Activated CD4-positive, alpha-beta T cell treated with anti-CD3 and anti-CD28 coated beads, Interleukin-10, Interleukin-2, amounts not matched to agents 100 ng/mL and 50 ng/mL, durations not matched to agents 16 hours and 8 hours (primary cell): Measurements from ENCODE around the gene COQ8B.

Experiments used
- DNase-seq: peaks from one replicate; pipeline ENCODE4 v3.0.0-alpha.2; 2020

COQ8B gene

GRCh38 chr19:40690050-40690692, 26.5 kb downstream of the COQ8B start, which contains the start of gene NUMBL:
Gene NUMBL (minus strand): TSS chr19:40690651. CDS start chr19:40690483, 168 bp downstream.
- DNase-seq: no peak

DNA sequence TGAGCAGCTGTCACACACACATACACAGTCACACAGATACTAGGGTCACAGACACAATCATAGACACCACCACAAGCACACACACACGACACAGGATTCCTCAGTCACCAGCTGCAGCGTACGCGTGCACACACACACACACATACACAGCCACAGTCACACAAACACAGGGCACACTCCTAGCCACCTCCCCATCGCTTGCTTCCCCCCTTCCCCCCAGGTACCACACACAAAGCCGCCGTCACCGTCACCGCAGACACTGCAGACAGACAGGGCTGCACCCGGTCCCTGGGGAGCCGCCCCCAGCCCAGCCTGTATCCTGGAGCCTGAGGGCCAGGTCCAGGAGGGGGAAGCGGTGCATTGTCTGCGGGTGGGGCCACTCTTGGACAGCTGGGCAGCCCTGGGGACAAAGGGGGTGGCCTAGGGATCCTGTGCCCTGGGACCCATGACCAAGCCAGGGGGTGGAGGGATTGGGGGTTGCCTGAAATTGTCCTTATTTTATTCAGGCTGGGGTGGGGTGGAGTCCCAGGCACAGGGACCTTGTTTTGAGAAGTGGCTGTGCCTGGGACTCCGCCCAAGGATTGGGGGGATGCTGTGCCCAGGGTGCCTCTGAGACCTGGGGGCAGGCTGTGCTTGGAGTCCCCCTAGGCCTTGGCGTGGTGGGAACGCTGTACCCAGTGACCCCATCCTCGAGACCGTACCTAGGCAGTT, 27.2 kb downstream of the COQ8B start:
- DNase-seq: no peak

DNA sequence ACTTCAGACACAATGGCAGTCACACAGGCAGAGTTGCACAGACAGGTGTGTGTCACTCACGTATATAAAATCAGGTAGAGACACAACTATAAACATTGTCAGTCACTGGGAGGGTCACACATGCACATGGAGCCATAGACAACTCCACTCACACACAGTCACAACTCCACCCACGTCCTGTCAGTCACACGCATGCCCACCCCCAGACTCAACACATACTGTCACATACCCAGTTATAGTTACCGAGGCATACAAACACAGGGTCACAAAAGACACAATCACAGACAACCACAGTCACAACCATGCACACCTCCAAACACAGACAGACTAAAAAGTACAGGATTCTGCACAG, 27.7 kb downstream of the COQ8B start:
- DNase-seq: no peak

DNA sequence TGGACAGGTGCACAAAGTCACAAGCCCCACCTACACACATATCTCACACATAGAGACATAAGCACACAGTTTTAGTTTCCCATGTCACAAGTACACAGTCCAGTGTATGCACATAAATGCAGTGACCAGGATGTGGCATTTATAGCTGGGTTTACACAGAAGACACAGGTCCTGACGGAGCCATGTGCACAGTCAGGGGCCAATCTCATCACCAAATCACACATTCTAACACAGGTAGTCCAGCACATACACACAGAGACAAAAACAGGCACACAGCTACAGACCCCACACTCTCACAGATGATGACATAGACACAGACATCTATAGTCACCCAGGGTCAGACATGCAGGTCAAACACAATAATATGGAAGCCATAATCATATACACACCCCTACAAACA, 28.4 kb downstream of the COQ8B start:
- DNase-seq: no peak

DNA sequence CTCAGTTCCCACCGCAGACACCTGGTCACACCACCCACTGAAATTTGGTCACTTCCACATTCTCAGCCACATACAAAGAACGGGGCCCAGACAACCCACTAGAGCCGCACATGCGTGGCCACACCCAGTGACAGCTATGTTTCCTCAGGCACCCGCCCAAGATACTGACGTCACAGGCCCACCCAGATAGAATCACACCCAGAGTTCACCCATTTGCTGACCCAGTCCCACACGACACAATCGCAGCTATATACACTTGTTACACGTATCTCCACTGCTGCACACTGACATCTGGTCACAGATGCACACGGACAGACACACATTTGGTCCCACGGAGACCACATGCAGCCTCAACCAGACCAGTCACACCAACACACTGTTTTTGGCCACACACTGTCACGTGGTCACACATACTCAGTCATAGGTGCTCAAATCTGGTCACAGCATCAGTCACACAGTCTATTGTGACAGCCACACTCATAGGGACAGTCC, 29.1 kb downstream of the COQ8B start:
- no peak for DNase-seq

DNA sequence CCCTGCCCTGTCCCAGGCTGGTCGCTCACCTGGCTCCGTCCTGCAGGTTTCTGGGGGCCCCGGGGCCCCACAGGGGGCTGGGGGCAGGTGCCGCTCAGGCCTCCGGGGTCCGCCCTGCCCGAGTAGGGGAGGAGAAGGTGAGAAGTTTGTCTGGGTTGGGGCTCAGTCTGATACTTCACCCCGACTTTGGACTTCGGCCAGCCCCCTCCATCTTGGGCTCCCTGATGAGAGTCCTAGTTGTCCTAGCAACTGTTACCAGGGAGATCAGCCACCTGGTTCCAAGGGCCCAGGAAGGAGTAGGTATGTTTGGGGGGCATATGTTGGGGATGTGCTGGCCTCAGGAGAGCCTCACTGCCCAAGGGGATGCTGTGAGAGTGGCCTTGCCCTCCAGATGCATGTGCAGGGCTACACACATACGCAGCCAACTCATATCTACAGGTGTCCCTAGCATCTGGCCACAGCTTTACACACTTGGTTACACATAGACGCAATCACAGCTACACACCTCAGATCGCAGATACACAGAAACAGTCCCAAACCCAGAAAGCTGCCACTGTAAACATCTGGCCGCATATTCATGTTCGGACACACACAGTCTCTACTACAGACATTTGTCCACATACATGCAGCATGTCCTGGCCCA, 29.7 kb downstream of the COQ8B start:
- DNase-seq: no peak

DNA sequence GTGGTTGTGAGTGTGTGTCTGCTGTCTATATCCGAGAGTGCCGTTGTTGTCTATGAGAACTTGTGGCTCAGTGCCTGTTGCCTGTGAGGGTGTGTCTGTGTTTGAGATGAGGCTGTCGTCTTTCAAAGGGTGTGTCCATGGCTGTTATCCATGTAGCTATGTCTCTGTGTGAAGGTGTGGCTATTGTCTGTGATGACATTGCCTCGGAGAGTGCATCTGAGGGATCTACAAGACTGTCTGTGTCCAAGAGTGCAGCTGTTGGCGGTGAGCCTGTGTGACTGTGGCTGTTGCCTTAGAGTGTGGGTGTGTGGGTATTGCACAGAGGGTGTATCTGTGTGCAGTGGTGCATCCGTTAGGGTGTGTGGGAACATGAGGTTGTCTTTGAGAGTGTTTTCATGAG, 31.1 kb downstream of the COQ8B start:
- no peak for DNase-seq

DNA sequence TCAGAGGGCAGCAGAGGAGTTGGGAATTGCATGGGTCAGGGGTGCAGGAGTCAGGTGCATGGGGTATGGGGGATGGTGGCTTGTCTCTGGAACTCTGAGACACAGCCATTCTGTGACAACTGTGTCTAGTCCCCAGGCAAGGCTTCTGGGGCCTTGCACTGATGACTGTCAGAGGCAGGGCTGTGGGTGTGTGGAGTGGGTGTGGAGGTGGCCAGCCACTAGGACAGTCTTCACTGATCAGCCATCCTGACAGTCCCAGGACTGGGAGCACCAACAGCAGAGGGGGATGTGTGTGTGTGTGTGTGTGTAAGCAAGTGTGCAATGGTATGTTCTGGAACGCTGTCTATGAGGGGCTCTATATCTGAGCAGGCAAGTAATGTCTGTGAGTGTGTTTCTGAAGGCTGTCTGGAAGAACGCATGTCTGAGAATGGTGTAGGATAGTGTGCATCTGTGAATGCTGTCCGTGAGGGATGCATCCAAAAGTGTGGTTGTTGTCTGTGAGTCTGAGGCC, 31.6 kb downstream of the COQ8B start:
- DNase-seq: no peak

DNA sequence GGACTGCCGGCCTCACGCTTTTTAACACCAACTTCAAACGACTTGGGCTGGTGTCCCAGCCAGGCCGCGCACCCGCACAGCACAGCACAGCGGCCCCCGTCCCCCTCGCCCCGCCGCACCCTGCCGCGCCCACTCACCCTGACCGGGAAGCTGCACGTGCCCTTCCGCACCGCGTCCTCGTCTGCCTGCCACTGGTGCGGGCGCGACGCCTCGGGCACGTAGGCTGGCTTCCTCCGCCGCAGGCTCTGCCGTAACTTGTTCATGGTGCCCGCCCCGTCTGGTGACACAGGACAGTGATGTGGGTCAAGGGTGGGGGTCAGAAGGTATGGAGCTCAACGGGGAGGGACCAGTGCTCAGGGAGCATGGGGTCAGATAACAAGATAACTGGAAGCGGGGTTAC, 32.4 kb downstream of the COQ8B start:
- no peak for DNase-seq

GRCh38 chr19:40683437-40683836, 33.2 kb downstream of the COQ8B start:
- no peak for DNase-seq

DNA sequence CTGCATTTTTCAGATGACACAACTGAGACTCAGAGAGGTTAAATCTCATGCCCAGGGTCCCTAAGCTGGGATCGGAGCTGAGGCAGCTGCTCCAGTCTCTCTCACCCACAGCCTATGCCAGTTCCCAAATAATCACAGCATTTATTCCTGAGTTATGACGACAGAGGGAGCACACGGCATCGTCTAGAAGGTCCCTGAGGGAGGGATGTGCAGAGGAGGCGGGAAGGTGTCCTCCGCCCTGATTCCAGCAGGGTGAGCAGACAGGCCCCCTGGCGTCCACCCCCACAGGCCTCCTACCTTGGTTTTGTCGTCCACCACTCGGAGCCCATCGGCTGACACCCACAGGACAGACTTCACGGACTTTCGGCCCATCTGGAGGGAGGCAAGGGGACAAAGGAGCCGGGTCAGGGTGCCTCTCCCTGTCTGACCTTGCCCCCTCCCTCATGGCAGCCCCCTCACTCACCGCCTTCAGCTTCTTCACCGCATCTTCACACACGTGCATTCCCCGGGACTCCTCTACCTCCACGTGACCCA, 34.2 kb downstream of the COQ8B start:
- no peak for DNase-seq

DNA sequence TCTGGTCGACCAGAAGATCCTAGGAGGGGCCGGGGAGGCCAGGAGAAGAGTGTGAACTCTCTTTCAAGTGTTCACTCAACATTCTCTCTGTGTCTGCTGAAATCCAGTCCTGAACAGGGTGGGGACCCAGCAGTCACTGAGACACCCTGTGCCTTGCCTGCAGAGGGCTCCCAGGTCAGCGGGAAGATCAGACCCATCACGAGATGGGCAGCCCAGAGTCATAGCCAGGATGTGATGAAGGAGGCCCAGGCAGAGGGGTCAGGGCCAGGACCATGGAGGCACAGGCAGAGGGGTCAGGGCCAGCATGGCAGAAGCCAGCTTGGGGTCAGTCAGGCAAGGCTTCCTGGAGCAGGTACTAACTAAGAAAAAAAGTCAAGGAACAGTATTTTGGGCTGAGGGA, 35.6 kb downstream of the COQ8B start:
- no peak for DNase-seq

DNA sequence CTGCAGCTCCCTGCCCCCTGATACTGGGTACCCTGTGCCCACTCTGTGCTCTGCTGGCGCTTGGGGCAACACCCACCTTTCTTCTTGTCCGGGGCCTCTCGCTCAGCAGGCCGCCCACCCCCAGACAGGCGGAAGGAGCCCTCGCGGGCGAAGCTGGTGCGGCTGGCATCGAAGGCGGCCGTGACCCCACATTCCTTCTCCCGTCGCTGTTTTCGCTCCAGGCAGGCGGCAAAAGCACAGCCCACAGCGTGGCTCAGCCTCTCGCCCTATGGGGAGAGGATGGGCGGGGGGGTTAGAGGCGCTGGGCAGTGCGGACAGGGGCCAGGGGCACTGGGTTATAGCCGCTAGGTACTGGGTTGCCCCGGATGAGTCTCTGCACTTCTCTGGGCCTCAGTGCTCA, 39.5 kb downstream of the COQ8B start:
- DNase-seq: no peak

GRCh38 chr19:40674291-40674690, 42.4 kb downstream of the COQ8B start:
- DNase-seq: no peak

DNA sequence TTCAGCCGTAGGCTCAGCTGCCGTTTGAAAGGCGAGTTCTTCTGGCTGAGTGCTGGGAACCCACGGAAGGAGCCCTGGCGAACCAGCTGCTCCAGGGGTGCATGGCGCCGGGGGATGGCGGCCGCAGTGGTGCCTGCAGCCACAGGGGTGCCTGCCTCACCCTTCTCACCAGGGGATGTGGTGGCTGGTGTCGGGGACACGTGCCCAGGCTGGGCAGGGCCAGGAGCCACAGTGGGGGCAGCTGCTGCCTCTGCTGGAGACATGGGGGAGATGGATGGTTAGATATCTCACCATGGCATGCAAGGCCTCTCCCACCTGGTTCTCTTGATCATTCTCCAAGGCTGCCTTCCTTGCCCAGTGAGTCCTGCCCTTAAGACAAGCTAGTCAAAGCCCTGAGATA, 43.3 kb downstream of the COQ8B start:
- no peak for DNase-seq

GRCh38 chr19:40672573-40673299, 44.0 kb downstream of the COQ8B start:
- no peak for DNase-seq

DNA sequence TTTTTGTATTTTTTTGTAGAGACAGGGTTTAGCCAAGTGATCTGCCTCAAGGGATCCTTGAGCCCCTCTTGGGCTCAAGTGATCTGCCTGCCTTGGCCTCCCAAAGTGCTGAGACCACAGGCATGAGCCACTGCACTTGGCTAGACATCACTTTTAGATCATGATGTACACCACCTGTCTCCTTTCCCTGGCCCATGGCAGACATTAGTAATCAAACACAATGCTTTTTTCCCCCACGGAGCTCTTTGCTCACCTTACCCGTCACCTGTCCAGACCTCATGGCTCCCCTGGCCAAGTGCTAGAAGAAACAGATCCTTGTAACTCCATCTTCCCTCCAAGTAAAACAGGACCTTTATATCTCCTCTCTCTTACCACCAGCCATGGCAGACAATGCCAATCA, 44.6 kb downstream of the COQ8B start:
- no peak for DNase-seq

DNA sequence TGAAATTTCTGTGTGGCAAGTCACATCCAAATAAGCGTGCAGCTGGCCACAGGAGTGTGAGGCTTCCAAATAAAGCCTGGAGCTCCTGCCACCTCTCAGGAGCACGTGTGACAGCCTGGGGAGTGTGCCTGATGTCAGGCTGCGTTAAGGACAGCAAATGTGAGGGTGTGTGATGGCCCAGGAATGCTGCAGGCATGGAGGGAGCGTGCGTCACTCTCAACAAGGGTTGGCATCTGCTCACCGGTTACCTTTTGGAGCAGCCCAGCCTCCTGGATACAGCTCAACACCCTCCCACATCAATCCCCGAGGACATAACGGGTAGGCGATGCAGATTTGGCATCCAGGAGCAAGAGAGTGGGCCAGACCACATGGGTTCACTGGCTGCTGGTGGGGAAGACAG, 45.3 kb downstream of the COQ8B start:
- DNase-seq: no peak

- no peak for DNase-seq
These were observed 47.6 kb downstream of the COQ8B start for GRCh38 chr19:40668991-40669614.

DNA sequence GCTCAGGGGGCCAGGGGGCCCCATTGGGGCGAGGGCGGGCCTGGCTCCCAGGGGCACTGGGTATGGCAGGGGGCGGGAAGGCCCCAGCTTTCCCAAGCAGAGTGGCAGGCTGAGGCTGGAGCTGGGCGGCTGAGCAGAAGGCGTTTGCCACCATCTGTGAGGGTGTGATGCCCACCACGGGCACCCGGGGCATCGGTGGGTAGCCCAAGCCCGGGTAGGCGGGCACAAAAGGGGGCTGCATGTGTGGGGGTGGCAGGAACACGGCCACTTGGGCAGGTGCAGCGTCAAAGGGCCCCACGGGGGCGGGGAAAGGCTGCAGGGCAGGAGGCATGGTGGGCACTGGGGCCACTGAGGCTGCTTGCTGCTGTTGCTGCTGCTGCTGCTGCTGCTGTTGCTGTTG, 49.1 kb downstream of the COQ8B start:
- no peak for DNase-seq

DNA sequence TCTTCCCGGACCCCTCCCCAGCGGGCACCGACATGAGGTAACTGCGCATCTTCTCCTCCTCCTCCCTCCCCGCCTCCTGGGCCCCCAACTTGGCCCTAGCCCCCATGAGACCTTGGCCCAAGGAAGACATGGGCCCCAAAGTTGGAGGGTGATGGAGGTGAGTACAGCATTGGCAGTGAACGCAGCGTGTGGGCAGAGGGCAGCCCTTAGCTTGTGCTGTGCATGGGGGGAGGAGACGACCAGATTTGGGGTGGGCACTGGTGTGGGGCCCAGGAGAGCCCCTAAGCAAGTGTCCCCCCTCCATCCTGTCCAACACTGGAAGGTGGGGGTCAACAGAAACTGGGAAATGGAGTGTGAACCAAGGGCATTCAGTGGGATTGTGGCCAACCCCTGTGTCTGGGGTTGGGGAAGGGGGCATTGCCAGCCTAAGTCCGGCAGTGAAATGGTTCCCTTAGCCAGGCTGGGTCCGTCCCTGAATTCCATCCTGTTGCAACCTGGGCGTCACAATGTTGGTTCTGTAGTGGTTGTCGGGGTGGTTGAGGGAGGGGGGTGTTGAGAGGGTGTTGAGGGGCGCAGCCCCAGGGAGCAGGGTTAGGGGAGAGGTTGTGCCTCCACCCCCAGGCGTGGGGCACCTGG, 49.8 kb downstream of the COQ8B start:
- DNase-seq: no peak
